GM18951 (cell line): ENCODE measurements around the gene MAN2A2.

Source experiments
- POLR2A ChIP-seq: IDR thresholded peaks from 4 replicates; pipeline ENCODE4 v1.6.1; 2011; ENCODE audit warnings: mild to moderate bottlenecking; ENCODE audit not compliant: insufficient read length, insufficient read depth; ENCODE audit errors: extremely low read depth
- in situ Hi-C: fragments of 300-500 bp; cut with MboI; formaldehyde crosslinking; loops from one replicate; pipeline ENCODE4 v1.12.0; 2022; ENCODE audit warnings: low sequenced_read_pairs, mixed read lengths, inconsistent platforms; ENCODE audit not compliant: unreplicated experiment

The MAN2A2 gene

DNA sequence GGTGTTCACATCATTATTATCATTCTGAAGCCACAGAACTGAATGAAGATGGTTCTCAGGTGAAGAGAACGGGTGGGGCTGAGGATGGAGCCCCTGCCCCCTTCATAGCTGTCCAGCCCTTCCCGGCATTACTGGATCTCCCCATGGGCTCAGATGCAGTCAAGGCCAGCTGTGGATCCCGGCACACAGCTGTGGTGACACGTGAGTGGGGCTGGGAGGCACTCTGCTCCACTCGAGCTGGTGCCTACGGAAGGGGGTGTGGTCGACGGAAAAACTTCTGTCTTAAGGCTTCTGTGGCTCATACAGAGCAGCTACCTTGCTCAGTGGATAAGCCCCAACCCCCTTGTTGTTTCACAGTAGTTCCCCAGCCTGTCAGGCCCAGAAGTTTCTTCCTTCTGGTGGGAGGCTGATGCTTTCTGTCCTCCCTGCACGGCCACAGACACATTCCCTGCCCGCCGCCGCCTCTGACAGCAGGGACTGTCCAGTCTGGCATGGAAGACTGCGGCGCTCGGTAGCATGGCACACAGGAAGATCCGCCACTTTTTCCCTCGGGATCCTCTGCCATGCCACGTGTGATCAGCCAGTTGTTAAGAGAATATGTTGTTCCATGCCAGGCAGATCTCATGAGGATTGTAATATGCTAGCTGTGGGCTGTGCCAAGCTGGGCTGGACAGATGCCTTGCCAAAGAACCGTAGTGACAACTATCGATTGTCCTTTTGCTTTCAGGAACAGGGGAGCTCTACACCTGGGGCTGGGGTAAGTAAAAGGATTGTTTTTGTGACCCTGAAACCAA, 57.4 kb downstream of the MAN2A2 start:
- in situ Hi-C loops: no loop called here

DNA sequence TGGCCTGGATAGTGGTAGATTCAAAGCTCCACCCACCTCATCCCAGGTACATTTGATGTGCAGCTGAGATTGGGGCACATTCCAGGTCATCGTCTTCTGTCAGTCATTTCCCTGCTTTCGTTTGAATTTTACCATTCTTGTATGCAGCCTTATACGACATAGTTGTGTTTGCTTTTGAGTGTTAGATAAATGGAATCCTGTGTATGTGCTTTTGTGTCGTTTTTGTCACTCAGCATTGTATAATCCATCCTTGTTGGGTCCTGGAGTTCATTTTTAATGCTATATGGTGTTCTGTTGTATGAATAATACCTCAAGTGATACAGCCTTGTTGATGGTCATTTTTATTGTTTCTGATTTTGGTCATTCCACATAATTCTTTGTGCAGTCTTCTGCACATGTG, 58.9 kb downstream of the MAN2A2 start:
- peak; percentile 22 for TF ChIP-seq POLR2A
- in situ Hi-C loops: no loop called here

More for the DNA sequence above, 57.4 kb downstream of the MAN2A2 start:
- TF ChIP-seq POLR2A: no peak

DNA sequence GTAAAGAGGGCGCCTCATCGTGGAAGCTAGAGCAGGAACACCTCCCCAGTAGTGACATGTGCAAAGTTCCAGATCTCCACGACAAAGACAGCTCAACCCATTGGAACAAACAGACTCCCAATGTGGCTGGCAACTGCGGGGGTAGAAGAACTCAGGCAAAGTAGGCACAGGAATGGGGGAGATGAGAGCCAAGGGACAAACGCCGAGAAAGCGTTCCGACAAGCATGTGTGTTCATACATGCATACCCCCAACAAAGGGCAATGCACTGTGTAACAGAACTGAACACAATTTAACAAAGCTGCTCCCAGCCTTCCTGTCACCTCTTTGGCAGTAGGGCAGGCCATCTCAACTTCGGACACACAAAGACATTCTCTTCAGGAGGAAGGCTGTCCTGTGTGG, 63.2 kb downstream of the MAN2A2 start:
- TF ChIP-seq POLR2A: peak; percentile 27
- in situ Hi-C loops: no loop called here

DNA sequence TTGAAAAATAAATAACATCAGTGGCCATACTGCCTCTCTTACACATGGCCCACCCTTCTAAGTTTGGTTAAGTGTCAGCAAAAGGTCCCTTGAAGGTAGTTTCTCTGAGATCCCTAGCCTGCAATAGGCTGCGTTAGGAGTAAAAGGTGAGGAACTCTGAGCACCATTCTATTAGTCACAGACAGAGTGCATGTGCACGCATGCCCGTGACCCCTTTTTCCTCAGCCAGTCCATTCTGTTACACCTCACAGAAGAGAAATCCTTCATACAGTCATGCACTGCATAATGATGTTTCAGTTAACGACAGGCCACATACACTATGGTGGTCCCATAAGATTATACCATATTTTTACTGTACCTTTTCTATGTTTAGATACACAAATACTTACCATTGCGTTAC, 64.1 kb downstream of the MAN2A2 start:
- in situ Hi-C loops: no loop called here
- TF ChIP-seq POLR2A: no peak

DNA sequence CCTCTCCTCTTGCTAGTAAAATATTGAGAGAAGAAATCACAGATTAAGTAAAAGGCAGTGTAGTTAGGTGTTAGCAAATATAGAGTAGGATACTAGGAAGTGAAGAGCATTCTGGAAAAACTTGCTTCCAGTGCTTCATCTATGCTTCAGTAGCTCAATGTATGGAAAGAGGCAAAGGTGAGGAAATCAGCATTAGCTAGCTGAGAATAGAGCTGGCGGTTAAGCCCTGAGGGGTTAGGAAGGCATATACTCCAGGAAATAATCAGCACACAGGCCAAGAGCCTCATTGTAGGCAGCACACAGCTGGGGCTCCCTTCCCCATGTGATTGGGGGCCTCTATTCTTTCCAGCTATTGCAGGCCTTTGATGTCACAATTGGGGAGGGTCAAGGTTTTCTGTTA, 65.3 kb downstream of the MAN2A2 start:
- in situ Hi-C loops: no loop called here
- TF ChIP-seq POLR2A: no peak

DNA sequence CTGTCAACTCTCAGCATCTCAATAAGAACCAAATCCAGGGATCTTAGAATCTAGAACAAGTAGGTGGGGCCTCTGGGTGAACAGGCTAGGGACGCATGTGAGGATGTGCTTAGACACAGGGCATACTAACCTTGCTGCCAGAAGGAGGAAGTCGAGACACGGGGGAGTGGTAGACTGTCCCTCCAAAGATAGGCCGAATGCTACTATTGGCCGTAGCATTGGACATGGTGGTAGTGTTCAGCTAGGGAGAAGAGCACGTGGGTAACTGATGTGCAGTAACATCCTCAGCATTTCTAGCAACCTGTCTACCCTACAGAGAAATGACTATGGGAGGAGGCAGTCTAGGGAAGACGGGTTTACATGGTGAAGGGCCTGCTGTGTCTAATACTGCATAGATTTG, 67.2 kb downstream of the MAN2A2 start:
- TF ChIP-seq POLR2A: no peak
- in situ Hi-C loops: no loop called here

DNA sequence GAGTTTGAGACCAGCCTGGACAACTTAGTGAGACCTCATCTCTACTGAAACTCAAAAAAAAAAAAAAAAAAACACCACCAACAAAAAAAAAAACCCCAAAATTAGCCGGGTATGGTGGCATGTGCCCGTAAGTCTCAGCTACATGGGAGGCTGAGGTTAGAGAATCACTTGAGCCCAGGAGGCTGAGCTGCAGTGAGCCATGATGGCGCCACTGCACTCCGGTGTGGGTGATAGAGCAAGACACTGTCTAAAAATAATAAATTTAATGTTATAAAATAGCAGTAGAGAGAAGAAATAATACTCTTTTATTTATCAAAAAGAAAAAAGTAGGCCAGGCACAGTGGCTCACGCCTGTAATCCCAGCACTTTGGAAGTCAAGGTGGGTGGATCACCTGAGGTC, 69.0 kb downstream of the MAN2A2 start:
- in situ Hi-C loops: no loop called here
- TF ChIP-seq POLR2A: no peak
